HG03521 (cell line): ENCODE measurements around the gene LMO7.
"Not testable (repeated sequence)": the region's sequence is repeated elsewhere in the genome, so short reads cannot be mapped to it uniquely, and the experiment has no call there.

ENCODE experiments used
- ATAC-seq: cut with Tn5 transposase; IDR thresholded peaks from one replicate; pipeline ENCODE4 v1.9.1; 2021; ENCODE audit warnings: mild to moderate bottlenecking, moderate library complexity; ENCODE audit not compliant: unreplicated experiment

The LMO7 gene

DNA sequence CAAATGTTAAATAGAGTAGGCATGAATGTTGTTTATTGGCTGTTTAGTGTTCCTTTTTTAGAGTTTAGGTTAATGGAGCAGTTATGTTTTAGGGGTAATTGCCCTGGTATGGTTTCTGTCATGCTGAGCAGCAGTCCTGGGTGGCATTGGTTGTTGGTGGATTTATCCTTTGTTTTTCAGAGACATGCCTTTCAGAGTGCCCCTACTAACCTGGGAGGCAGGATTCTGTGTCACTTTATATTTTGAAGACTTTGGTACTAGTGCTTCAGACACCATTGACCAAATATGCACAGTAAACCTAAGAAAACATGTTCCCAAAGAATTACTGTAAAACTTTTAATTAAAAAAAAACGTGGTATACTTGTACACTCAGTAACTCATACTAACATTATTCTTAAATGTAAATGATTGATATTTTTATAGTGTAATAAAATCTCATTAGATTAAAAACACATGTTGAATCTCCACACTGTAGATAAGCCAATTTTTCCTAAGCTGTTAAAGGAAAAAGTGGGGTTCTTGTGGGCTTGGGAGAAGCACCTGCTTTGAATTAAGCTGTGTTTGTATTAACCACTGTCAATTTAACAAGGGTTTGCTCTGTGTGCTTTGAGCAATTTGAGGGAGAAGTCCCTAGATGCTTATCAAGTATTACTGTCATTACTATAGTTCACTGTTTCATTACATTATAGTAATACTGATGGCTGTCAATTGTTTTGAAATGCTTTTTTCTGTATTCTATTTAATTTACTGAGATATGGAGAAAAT, 133.2 kb downstream of the LMO7 start:
- ATAC-seq, result no peak

DNA sequence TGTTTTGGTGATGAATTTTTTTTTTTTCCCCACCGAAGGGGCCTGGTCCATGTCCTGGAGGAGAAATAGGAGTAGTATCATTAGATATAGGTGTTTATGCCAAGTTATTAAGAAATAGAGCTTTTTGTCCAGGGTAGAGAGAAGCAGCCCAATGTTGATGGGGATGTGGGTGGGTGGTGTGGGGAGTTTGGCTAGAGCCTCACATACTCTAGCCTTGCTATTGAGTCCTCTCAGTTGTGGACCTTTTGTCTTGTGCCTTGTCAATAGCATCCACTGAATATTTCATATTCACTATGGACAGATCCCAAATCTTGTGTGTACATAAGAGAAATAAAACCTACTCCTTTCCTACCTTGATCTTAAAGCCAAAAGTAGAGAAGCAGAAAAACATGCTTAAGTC, 134.0 kb downstream of the LMO7 start:
- no peak for ATAC-seq

DNA sequence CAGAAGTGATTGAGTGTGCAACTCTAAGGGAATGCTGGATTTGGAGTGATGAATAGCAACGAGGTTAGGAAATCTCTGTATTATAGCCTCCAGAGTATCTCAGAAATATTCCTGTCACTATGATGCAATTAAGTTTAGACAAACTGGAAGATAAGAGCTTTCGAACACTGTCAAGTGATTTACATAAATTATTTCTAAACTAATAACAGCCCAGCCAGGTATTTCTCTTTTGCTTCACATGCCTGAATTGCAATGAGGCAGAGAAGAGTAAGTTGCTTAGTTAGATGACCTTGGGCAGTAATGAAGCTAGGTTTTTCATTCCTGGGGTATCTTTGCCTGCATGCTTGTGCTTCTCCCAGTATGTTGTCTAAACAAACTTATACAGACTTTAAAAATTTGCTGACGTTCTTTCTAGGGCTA, 134.5 kb downstream of the LMO7 start:
- ATAC-seq, result no peak

DNA sequence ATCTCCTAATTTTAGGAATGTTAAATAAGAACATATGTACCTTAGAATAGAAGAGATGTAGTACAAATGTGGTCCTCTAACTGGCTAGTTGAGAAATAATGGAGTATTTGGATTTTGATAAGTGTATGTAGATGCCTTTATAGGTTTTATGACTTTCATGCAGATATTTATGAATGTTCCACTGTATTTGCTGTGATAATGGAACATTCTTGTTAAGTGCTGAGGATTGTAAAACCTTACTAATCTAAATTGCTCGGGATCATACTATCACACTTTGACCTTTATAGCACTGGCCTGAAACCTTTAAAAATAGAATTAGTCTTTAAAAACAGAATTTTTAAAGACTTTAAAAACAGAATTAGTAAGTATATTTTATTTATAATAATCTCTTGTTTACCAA, 135.1 kb downstream of the LMO7 start:
- ATAC-seq, result no peak

DNA sequence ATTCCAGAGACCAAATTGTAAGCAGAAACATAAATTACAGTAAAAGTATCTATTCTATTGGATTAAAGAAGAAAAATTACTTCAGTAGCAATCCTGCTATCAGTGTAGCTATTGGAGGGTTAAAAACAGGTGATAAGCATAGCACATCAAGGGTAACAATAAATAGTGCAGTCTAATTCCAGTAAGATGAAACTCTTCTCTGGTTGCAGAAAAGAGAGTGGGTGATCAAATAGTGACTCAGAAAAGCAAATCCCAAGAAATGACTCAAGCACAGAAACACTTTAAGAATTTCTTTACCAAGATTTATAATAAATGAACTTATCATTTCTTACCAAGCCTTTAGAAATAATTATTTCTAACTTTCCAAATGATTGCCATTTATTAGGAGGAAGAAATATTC, 135.7 kb downstream of the LMO7 start:
- no peak for ATAC-seq

DNA sequence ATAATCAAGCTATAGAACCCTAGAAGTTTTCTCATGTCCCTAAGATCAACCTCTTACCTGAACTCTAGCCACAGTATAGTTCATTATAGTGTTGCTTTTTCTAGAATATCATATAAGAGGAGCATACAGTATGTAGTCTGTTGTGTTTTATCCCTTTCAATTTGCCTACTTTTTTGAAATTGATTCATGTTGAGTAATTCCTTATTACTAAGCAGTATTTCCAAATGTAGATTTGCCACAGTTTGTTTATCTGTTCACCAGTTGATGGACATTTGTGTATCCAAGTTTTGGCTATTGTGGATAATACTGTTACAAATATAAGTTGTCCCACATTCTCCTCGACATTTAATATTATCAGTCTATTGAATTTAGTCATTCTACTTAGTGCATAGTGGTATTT, 138.0 kb downstream of the LMO7 start:
- no peak for ATAC-seq

DNA sequence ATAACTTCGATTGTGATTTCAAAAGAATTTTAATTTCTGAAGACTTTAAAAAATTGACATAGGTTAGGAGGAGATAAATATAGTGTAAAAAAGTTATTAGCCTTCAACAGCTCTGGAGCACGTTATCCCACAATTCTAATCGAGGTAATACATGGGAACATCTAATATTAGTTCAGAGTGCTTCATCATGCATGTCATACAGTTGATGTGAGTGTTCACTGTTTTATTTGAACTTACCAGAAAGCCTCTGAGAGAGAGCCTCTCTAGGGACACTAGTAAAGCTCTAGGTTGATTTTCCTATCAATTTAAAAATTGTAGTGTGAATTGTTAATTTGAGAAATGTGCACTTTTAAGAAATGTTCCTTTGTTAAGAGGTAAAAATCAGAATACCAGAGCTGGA, 140.4 kb downstream of the LMO7 start:
- ATAC-seq, result no peak

DNA sequence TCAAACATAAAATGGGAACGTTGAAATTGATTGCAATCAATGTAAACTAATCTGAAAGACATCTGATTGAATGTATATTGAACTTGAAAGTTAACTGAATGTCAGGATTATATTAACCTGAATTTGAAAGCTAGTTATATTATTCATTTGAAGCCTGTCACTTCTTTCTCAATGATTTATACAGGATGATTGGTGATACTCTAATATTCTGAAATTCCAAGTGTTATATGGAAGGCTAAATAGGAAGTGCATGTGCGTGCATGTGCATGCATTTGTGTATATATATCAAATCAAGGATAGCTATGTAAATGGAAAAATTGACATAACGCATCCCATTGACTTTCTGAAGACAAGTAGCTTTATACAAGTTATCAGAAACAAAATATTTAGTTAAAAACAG, 143.3 kb downstream of the LMO7 start:
- no peak for ATAC-seq

DNA sequence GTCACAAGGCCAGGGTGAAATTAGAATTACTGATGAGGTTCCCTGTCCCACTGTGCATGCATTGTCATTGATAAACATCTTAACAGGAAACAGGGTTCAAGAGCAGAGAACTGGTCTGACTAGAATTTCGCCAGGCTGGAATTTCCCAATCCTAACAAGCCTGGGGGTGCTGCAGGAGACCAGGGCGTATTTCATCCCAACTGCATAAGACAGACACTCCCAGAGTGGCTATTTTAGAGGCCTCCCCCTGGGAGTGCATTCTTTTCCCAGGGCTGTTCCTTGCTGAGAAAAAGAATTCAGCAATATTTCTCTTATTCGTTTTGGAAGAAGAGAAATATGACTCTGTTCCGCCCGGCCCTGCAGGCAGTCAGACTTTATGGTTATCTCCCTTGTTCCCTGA, 144.0 kb downstream of the LMO7 start:
- ATAC-seq, result not testable (repeated sequence)

DNA sequence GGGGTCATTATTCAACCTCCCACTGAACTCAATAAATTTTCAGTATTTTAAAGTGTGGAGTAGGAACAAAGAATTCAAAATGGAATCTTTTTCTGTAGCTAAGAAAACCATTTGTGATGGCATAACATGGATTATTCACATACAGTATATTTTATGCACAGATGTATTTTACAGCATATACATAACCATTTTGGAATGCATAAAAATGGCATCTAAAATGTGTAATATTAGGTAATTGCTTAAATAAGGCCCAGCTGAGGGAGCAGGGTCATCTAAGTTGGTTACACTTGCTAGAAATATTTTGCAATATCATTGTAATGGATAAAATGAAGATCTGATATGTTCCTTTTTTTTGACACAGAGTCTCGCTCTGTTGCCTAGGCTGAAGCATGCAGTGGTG, 146.9 kb downstream of the LMO7 start:
- no peak for ATAC-seq

DNA sequence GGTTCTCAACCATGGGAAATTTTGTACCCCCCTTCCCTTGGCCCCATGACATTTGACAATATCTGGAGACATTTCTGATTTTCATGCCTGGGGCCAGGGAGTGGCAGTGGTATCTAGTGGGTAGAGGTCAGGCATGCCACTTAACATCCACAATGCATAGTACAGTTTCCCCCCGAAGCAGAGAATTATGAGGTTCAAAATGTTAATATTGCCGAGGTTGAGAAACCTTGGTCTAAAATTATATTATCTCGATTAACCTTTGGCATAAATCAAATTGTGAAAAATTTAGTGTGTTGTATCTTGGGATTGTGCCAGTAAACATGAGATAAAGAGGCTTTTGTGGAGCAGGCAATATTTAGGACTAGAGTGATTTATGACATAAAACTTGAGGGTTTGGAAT, 147.9 kb downstream of the LMO7 start:
- ATAC-seq, result no peak

DNA sequence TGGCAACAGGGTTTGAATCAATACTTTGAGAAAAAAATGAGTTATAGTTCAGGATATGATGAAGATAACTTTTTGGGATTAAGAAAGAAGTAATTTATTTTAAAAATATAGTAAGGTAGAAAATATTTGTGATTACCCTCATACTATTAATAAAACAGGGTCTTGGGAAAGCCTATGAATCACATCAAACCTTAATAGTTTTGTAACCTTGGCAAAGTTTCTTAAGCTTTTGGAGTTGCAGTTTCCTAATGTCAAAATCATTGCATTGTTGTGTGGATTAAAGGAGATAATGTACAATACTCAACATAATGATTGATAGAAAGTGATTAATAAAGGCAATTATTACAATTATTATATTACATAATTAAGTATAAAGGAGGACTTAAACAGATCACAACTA, 149.0 kb downstream of the LMO7 start:
- no peak for ATAC-seq

DNA sequence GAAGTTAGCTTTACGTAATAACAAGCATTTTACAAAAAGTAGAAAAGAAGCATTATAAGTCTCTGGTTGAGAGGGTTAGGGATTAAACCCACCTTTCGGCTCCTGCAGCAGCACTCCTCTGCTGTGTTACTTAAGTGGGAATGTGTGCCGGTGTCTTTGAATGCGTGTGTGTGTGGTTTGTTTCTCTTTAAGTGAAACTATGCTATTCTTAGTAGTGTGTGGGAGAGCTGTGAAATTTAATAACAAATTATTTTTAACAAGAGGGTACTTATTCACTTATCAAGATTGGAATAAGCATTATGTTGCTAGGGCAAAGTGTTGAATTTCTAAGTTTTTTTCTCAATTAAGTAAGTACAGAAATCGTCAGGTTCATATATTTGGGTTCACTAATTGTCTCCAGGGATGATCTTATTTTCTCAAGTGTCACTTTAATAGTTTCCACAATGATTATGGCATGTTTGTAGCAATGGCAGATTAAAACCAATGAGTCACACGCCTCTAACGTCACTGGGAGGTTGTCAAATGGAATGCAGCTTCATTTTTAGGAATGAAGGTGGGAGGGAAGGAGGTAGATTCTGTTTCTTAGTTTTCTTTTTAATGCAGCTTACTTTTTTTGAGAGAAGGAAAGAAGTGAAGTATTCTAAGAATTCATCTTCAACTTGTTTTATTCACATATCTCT, 151.3 kb downstream of the LMO7 start:
- no peak for ATAC-seq

DNA sequence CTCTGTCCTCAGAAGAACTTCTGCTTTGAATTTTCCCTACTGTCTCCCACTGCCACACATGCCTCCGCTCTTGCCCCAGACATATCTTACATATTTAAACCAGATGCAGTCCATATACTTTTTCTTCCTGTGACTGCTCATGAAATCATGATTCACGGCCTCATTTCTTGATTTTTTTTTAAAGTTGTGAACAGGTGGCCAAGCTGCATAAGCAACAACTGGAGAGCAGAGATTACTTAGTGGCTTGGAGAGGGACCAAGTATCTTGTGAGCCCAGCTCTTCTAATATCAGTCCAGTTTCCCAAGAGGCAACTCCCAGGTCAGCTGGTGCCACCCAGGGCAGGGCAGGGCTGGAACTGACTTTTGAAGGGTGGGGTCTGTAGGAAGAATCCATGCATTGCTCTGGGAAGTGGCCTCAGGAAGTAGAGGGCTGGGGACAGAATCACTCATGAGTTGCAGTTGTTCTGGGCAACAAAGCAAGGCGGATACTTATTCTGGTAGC, 152.4 kb downstream of the LMO7 start:
- ATAC-seq, result no peak

DNA sequence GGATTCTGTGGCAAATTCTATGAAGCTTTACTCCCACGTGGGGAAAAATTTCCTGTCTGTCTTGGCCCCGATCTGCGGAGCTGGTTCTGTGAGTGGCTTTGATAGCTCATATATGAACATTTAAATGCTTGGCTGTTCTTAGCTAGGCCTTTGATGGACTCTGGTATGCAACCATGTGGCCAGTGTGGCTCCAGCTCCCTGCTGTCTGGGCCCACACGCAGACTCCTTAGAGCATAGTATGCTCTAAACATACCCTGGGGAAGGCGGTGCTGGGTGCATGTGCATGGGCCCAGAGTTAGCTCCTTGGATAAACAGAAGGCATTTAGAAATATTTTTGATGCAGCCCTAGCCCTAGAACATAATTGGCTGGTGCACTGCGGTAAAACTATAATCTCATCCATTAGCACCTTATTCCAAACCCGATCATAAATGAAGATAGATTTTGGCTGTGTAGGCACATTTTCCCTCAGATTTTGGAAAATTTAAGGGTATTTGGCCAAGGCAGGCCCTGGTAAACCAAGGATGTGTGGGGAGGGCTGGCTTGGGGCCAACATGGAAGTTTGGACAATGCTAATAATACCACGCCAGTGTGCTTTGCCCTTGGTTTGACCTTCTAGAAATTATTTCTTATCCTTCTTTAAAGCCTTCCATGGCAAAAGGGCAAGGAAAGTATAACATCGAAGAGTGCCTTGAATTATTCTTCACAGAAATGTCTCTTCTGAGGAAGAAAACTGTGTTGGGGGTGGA, 153.5 kb downstream of the LMO7 start:
- no peak for ATAC-seq

DNA sequence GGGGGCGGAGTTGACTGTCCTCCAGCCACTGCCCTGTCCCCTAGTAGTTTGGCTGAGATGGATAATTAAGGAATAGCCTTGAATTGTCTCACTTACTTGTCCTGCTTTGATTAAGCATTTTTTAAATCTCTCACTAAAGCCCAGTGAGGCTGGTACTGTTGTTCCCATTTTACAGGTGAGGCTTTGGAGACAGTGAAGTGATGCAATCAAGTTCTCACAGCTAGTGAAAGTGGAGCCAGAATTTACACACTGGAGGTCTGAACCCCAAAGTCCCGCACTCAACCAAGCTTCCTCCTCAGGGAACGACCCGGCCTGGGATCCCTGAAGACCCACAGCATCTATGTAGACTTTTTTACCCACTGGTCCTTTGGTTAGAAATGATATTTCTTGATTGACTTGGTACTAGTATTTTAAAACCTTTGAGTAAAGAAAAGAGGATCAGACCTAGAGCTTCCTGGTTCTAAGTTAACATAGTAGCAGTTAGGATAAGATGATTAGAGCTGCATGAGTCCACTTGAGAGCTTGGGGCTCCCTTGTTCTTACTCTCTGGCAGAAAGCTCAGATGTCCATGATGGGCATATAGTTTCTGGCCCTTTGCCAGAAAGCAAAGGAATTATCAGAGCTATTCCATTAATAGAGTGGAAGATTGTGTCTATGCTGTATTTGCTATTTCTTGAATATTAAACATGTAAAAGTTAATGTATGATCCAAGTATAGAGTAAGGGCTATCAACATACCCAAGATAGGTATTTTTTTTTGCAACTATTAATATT, 154.3 kb downstream of the LMO7 start:
- no peak for ATAC-seq

DNA sequence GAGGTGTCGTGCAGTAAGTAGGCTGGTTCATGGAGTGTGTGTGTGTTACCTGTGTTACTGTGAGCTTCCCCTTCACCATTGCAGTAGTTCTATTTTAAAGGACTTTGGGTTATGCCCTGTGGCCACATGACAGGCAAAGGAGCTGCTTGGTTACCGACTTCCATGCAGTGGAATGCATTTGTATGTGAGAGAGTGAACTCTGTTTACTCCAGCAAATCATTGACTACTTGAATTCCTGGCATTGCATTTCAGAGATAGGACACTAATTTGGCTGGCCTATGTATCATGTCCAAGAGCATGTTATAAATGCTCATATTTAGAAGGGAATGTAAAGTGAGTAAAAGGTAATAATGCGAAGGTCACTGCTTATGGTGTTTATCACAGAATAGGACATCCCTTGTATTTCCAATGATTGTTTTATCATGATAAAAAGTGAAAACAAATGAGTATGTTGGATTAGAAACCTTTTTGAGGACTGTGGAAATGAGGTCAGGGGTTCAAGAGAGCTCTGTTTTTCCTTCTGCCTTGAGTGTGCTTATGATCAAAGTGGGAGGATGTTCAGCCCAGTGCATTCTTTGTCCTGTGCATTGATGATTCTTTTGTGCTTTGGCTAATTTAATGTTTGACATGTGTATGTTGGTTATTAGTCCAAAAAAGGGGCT, 156.5 kb downstream of the LMO7 start:
- no peak for ATAC-seq

DNA sequence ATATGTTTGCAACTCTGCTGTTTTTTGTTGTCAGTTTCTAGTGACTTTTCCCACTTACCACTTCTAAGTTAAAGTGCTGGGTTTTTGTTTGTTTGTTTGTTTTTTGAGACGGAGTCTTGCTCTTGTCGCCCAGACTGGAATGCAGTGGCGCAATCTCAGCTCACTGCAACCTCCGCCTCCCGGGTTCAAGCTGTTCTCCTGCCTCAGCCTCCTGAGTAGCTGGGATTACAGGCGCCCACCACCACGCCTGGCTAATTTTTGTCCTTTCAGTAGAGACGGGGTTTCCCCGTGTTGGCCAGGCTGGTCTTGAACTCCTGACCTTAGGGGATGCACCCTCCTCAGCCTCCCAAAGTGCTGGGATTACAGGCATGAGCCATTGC, 157.0 kb downstream of the LMO7 start:
- not testable (repeated sequence) for ATAC-seq

DNA sequence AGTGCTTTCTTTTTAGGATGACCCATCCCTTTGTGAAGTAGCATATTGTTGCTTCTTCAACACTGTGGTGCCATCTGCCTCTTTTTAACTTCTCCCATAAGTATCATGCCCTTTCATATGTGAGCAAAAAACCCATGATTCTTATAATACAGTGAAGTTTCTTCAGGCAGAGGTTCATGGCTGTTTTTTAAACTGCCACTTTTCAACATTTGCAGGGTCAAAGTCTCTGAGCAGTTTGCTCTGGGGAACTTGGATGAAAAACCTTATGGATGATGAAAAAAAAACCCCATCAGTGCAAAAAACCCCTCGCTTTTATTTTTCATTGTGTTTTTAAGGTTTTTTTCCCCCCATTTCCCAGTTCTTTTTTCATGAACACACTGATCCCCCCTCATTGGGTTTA, 158.5 kb downstream of the LMO7 start:
- ATAC-seq, result no peak

DNA sequence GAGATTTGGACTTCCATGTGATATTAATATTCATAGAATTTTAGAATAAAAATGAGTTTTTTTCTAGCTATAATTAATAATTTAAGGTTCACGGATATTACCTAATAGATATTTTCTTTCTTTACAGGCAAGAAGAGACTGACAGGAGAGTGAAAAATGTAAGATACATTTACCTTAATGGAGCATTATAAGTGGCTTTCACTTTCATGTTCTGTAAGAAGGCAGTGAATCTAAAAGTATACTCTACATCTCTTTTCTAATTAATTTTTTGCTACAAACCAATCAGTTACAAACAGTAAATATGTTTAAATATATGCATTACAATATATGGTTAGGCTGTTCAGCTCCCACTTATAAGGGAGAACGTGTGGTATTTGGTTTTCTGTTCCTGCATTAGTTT, 159.1 kb downstream of the LMO7 start:
- no peak for ATAC-seq

DNA sequence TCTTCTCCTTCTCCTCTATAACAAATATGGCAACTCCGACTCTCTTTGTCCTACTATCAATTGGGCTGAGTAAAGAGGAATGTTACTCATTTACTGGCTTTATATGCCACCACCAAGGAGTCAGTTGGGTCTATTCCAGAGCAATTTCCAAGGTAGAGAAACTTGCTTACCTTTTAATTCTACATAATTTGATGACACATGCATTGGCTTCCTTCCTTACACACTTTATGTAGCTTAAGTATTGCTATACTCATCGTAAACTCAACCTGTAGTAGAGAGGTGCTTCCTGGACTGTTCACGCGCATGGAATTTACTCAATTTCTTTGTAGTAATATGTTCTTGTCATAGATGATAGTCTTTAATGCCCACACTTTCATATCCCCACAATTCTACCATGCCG, 160.7 kb downstream of the LMO7 start:
- no peak for ATAC-seq
